NB4 (cell line): ENCODE data around the gene GBP7.

Source experiments
- MYC ChIP-seq: IDR thresholded peaks from 2 replicates; pipeline ENCODE4 v1.6.1; 2011; ENCODE audit warnings: low read depth, low read length
- POLR2A ChIP-seq: IDR thresholded peaks from 2 replicates; pipeline ENCODE4 v1.6.1; 2011; ENCODE audit warnings: mild to moderate bottlenecking; ENCODE audit not compliant: insufficient read length; ENCODE audit errors: extremely low read depth
- TF ChIP-seq, protein P1 (sequence below): IDR thresholded peaks from one replicate; pipeline ENCODE4 v1.5.1; 2012; ENCODE audit warnings: low read depth, low read length
- TF ChIP-seq, protein P2 (sequence below): IDR thresholded peaks from 2 replicates; pipeline ENCODE4 v1.6.1; 2011; ENCODE audit warnings: low read depth, low read length

DNA sequence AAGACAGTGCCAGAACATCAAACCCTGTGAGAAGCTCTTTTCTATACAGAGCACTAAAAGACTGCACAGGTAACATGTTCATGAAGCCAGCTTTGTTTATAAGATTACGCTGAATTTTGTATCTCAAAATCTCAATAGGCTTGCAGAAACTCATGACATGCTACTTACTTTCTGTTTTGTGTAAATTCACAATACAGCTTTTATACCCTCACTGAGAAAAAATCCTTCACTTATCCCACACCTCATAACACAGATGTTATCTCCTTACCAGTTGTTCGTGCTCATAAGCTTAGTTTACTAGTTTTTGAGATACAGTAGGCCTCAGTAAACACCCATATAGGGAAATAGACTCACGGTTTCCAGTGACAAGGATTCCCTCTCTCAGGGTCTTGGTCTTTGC, 25.8 kb downstream of the GBP7 start:
- TF ChIP-seq, protein P1, sequence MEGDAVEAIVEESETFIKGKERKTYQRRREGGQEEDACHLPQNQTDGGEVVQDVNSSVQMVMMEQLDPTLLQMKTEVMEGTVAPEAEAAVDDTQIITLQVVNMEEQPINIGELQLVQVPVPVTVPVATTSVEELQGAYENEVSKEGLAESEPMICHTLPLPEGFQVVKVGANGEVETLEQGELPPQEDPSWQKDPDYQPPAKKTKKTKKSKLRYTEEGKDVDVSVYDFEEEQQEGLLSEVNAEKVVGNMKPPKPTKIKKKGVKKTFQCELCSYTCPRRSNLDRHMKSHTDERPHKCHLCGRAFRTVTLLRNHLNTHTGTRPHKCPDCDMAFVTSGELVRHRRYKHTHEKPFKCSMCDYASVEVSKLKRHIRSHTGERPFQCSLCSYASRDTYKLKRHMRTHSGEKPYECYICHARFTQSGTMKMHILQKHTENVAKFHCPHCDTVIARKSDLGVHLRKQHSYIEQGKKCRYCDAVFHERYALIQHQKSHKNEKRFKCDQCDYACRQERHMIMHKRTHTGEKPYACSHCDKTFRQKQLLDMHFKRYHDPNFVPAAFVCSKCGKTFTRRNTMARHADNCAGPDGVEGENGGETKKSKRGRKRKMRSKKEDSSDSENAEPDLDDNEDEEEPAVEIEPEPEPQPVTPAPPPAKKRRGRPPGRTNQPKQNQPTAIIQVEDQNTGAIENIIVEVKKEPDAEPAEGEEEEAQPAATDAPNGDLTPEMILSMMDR: no peak
- TF ChIP-seq, protein P2, sequence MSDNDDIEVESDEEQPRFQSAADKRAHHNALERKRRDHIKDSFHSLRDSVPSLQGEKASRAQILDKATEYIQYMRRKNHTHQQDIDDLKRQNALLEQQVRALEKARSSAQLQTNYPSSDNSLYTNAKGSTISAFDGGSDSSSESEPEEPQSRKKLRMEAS: no peak
- TF ChIP-seq POLR2A (no peak), MYC (no peak)
